NCI-H1417 treated with DMSO at 0.1 percent for 48 hours (cell line): Measurements from ENCODE around the gene DIPK1B.
"Not testable (repeated sequence)": the region's sequence is repeated elsewhere in the genome, so short reads cannot be mapped to it uniquely, and the experiment has no call there.

ENCODE experiments used
- DNase-seq: peaks from one replicate; lab custom pipeline; 2025; lab: John Stamatoyannopoulos, UW

The DIPK1B gene

GRCh38 chr9:136754059-136754572 is 41.7 kb downstream of the DIPK1B start:
- DNase-seq: peak; percentile 39

- no peak for DNase-seq
These were observed 42.4 kb downstream of the DIPK1B start for GRCh38 chr9:136754626-136755301.

- not testable (repeated sequence) for DNase-seq
These were observed 43.1 kb downstream of the DIPK1B start for GRCh38 chr9:136755302-136756133.

- DNase-seq: no peak
These were observed 43.7 kb downstream of the DIPK1B start for GRCh38 chr9:136756134-136756438.

- DNase-seq: no peak
These were observed 44.5 kb downstream of the DIPK1B start for GRCh38 chr9:136756836-136757235.

- no peak for DNase-seq
These were observed 45.0 kb downstream of the DIPK1B start for GRCh38 chr9:136757328-136757727.

GRCh38 chr9:136757751-136758140 is 45.4 kb downstream of the DIPK1B start:
- no peak for DNase-seq

- no peak for DNase-seq
These were observed 46.6 kb downstream of the DIPK1B start for GRCh38 chr9:136759001-136759400.

GRCh38 chr9:136759436-136760325 is 47.3 kb downstream of the DIPK1B start:
- DNase-seq: no peak

- no peak for DNase-seq
These were observed 48.1 kb downstream of the DIPK1B start for GRCh38 chr9:136760424-136760823.

- DNase-seq: not testable (repeated sequence)
These were observed 48.6 kb downstream of the DIPK1B start for GRCh38 chr9:136760834-136761544.

- no peak for DNase-seq
These were observed 49.2 kb downstream of the DIPK1B start for GRCh38 chr9:136761545-136761981.

GRCh38 chr9:136762221-136762691 is 49.9 kb downstream of the DIPK1B start:
- DNase-seq: no peak

- no peak for DNase-seq
These were observed 50.7 kb downstream of the DIPK1B start for GRCh38 chr9:136762915-136763648.

GRCh38 chr9:136763649-136764035 is 51.3 kb downstream of the DIPK1B start:
- no peak for DNase-seq

- DNase-seq: peak; percentile 68
These were observed 52.0 kb downstream of the DIPK1B start, which contains the start of gene LCN15 for GRCh38 chr9:136764301-136764891. TSS of gene LCN15 (minus strand) at chr9:136764518. CDS start at chr9:136764488, 30 bp downstream.

- no peak for DNase-seq
These were observed 52.7 kb downstream of the DIPK1B start for GRCh38 chr9:136765041-136765440.

GRCh38 chr9:136765745-136766409 is 53.5 kb downstream of the DIPK1B start:
- not testable (repeated sequence) for DNase-seq

GRCh38 chr9:136766410-136767120 is 54.2 kb downstream of the DIPK1B start:
- DNase-seq: peak; percentile 51
